HG03442 (cell line): ENCODE measurements around the gene XIRP2.

Source experiments
- ATAC-seq: cut with Tn5 transposase; IDR thresholded peaks from one replicate; pipeline ENCODE4 v1.9.1; 2021; ENCODE audit warnings: mild to moderate bottlenecking, moderate library complexity; ENCODE audit not compliant: unreplicated experiment

Gene XIRP2

GRCh38 chr2:167133614-167134013, 245.3 kb downstream of the XIRP2 start:
- ATAC-seq: no peak

DNA sequence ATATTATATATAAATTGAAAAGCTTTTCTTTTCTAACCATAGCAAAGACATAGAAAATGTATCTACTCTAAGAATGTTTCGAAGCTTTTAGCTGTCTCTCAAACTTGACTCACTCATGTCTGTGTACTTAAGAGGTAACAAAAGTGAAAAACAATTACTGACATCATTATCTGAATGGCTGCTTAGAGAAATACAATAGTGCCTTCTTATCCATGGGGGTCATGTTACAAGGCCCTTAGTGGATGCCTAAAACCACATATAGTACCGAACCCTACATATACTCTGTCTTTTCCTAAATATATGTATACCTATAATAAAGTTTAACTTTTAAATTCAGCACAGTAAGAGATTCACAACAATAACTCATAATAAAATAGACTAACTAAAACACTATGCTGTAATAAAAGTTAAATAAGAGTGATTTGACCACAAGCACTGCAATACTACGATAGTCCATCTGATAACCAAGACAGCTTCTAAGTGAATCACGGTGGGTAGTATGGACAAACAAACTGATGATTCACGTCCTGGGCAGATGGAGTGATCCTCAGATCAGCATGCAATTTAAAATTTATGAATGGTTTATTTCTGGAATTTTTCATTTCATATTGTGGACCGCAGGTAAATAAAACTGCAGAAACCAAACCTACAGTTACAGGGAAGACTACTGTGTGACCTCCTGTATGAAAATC, 246.2 kb downstream of the XIRP2 start:
- ATAC-seq: no peak

- no peak for ATAC-seq
These were observed 247.4 kb downstream of the XIRP2 start for GRCh38 chr2:167135706-167136105.

DNA sequence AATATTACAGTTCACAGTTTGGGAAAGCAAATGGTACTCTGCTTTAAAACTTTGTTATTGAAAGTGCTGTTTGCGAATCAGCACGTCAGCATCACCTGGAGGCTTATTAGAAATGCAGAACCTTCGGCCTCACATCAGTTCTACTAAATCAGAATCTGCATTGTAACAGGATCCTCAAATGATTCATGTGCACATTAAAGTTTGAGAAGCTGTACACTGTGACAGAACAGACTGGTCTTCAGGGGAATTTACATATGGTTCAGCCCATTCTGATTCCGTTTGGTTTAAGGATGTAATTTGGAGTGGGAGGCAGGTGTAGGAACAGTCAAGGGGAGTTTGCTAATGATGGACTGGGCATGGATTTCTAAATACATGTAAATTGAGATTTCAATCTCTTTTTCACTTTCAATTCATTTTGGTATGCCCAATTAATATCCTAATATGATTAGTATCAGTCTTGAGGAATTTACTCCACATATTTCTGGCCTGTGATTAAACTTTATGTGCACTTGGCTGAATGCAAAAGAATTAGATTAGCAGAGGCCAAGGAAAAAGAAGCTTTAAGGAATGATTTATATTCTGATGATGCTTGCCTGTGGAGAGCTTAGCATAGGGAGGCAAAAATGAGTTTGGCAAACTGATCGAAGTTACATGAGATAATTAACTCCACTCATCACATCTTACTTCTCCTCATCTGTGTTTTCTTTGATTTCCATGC, 248.8 kb downstream of the XIRP2 start:
- ATAC-seq: no peak

GRCh38 chr2:167140330-167140729, 252.1 kb downstream of the XIRP2 start:
- no peak for ATAC-seq

GRCh38 chr2:167140767-167141166, 252.5 kb downstream of the XIRP2 start:
- ATAC-seq: no peak

DNA sequence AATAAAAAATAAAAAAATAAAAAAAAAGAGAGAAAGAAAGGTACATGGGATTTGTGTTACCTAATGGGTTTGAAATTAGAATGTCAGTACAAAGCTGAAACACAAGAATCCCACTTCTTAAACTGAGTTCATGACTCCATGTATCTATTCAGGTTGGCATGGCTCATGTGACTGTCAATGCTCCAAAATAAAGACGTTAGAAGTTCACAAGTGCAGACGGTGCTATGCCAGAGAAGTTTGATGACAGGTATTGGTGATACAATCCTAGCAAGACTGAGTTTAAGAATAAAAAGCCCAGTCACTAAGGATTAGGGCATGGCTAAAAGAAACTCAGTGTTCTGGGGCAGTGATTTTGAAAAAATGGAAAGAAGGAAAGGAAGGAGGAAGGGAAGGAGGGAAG, 254.3 kb downstream of the XIRP2 start:
- ATAC-seq: no peak

DNA sequence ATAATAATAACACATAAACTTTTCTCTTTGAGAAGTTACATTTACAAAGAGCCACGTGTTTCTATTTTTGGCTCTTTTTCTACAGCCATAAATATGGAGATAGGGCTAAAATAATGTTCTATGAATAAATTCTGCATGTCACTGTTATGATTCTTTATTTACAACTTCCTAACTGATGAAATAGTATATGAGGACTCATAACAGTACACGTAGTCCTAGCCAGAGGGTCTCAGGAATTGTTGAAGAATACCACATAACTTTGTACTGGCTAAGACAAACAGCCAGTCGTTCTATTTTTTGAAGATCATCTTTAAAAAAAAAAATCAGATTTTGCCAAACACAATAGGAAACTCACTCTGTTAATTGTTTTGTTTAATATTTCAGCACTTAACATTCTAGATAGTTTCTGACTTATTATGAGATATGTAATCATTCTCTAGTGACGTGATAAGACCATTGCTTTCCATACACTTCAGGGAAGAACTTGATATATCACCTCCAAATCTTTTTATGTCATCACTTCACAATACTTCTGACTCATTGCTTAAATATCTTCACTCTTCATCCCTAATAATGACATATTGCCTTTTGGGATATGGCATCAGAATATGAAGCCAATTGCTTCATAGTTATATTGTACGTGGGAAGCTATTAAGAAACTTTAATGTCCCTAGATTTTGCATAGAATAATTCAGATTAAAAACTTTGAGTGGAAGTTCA, 256.1 kb downstream of the XIRP2 start:
- ATAC-seq: no peak

GRCh38 chr2:167147271-167147941, 259.1 kb downstream of the XIRP2 start:
- ATAC-seq: no peak

DNA sequence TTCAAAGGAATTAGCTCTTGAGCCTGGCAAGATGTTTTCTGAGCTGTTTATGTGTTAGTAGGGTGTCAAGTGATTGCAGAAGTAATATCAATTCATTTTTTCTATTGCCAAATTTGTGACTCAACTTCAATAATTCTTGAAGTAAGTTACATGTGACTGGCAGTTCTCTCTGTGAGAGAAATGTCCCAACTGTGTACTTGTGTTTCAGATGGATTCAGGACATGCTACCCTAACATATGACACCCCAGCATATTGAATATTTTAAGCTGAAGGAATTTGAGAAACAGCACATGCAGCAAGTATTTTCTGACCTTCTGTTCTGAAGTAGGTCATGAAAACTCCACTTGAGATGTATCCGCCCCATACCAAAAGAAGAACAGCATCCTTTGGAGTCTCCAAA, 263.6 kb downstream of the XIRP2 start:
- ATAC-seq: no peak

DNA sequence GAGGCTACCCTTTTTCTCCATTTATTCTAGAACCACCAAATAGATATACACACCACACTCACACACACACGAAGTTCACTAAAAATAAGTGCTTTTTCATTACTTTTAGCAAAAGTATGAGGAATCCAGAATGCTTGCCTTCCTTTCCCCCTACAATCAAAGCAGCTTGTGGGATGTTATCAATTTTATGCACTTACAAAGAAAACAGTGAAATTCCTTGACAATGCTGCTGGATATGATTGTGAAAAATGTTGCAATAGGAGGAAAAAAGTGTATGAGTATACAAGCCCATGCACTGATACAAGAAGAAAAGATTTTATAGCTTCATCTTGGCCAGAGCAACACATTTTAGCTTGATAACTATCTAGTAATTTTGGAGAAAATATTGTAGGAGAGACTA, 269.2 kb downstream of the XIRP2 start:
- no peak for ATAC-seq

DNA sequence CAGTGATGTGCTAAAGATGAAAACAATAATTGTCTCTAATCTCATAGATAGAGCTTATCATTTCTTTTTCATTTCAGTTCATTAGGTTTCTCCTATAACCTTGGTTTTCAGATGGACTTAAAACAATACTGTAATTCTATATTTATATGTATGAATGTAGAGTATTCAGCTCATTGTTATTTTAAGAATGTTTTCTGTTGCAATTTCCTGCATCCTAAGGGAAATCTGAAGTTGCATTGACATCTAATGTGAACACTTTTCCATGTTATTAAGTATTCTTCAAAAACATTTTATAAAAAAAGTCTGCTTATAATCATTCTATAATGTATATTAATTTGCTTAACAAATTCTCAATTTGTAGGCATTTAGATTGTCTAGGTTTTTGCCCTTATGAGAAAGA, 288.9 kb downstream of the XIRP2 start:
- ATAC-seq: no peak

GRCh38 chr2:167181134-167181533, 292.9 kb downstream of the XIRP2 start:
- no peak for ATAC-seq

DNA sequence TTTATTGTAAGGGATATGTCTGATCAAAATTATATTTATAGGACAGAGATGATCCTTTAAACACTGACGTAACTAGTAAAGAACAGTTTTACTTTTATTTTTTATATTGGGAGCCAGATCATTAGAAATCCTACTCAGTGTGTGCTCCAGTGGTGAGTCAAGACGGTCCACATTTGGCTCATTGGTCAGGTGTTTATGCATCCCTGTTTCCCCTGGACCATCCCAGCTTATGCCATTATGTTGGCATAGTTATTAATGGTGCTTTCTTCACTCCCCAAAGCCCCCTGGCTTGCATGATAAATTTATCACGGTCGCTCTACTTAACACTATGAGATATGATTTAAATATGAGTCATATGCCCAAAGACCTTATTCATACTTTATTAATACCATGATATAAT, 293.4 kb downstream of the XIRP2 start:
- no peak for ATAC-seq

DNA sequence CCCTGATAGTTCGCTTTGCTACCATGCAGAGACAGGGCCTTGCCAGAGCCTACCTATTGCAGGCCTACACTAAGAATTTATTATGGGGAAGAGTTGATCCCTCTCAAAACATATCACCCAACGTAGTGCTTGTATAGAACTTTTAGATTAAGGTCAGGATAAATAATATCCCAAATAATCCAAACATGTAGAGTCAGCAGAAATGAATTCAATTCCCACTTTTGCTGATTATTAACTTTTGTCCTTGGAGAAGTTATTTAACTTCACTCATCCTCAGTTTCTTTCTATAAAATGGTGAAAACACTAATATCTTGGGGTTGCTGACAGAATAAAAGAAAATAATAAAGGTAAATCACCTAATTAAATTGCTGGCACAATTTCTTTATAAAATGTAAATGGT, 294.1 kb downstream of the XIRP2 start:
- ATAC-seq: no peak

DNA sequence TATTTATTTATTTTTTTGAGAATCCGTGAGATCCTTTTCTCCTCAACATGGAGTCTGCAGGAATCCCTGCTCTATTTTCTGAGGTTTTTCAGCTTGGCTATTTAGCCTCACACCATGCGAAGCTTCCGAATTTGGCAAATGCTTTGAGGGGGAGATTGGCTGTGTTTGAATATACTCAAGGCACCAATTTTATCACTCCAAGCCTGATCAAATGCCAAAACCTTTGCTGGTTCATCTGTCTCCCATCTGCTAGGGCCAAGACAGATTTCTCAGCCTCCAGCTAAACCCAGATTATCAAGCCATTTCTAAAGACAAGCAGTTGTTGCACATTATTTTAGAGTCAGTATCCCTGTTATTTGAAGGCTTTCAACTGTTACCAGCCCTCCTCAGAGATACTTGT, 295.7 kb downstream of the XIRP2 start:
- no peak for ATAC-seq

GRCh38 chr2:167186465-167186864, 298.2 kb downstream of the XIRP2 start:
- ATAC-seq: no peak

DNA sequence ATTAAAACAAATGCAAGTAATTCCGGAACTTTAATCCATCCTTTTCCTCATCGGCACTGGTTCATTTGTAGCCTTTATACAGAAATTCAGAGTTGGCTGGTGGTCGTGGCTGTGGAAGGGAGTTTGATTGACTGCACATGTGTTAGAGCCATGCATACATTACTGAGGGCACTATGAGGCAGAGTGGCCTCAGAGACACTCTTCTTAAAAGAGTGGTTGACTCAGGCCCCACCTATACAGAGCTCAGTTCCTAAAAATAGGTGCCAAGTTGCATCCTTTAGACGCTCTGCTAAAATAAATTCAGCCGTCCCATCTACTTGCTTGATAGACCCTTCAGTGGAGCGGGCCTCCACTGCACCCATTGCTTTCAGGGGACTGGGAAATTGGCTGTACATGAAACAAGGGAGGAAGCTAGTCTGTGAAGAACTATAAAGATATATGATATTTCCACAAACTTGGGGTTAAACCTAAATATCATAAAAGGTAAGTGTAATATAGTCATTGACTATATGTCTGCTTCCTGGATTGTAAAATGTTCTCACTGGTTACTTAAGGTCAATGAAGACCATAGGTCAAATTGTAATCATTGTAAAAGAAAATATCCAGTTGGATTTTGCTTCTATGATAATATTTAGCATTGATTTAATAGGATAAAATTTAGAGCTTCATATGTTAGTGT, 298.9 kb downstream of the XIRP2 start:
- no peak for ATAC-seq

GRCh38 chr2:167187978-167188967, 300.0 kb downstream of the XIRP2 start:
- no peak for ATAC-seq

- ATAC-seq: no peak
These were observed 301.8 kb downstream of the XIRP2 start for GRCh38 chr2:167190053-167190452.
